GM12801 (cell line): ENCODE results near the gene GCSAM.
A peak's percentile ranks its signal among the peaks of the same experiment; 100 is the strongest.

Experiments used
- CTCF ChIP-seq: IDR thresholded peaks from one replicate; pipeline ENCODE4 v1.5.1; 2011; ENCODE audit warnings: control low read depth; ENCODE audit not compliant: insufficient read length; ENCODE audit errors: extremely low read depth

The GCSAM gene

GRCh38 chr3:112115161-112115739 lies 17.8 kb downstream of the GCSAM start:
- TF ChIP-seq CTCF = no peak

GRCh38 chr3:112114576-112115160 lies 18.4 kb downstream of the GCSAM start:
- TF ChIP-seq CTCF = no peak

- TF ChIP-seq CTCF = peak; percentile 42
Measured at GRCh38 chr3:112111785-112112402, 21.2 kb downstream of the GCSAM start.

- TF ChIP-seq CTCF = no peak
Measured at GRCh38 chr3:112109322-112109721, 23.7 kb downstream of the GCSAM start.

- TF ChIP-seq CTCF = no peak
Measured at GRCh38 chr3:112104774-112105173, 28.3 kb downstream of the GCSAM start.

- no peak for TF ChIP-seq CTCF
Measured at GRCh38 chr3:112101916-112102315, 31.1 kb downstream of the GCSAM start.

- no peak for TF ChIP-seq CTCF
Measured at GRCh38 chr3:112097378-112097777, 35.7 kb downstream of the GCSAM start.
